Gastroesophageal sphincter (tissue), 4 donors: Measurements from ENCODE around the gene RMND5A. TPM values are rescaled to one million over a fixed set of nuclear protein-coding genes. Genes with fewer than 3 reads are reported as not detected.

Experiments used
- ATAC-seq: fragments of 150-250 bp; one replicate; pipeline ENCODE4 v1.9.1; 2016; ENCODE audit warnings: mild to moderate bottlenecking, moderate library complexity
- H3K27ac ChIP-seq, 4 donors: fragments of 200-600 bp; sonication (generic) in 3 of 4; 1 replicate in 3 of 4; 2 replicates in 1 of 4; pipeline ENCODE4 v1.5.1; 2016 to 2019
- H3K27me3 ChIP-seq: fragments of 200-600 bp; sonication (generic); one replicate; pipeline ENCODE4 v1.5.1; 2019
- H3K36me3 ChIP-seq, 2 donors: fragments of 200-600 bp; sonication (generic); one replicate each; pipeline ENCODE4 v1.5.1; 2019; ENCODE audit warnings: control low read depth in 1 of 2
- H3K4me1 ChIP-seq, 3 donors: fragments of 200-600 bp; sonication (generic); 1 replicate in 2 of 3; 2 replicates in 1 of 3; pipeline ENCODE4 v1.5.1; 2016 to 2019; ENCODE audit warnings: control low read depth in 2 of 3
- H3K4me3 ChIP-seq, 2 donors: fragments of 200-600 bp; sonication (generic); one replicate each; pipeline ENCODE4 v1.5.1; 2019; ENCODE audit warnings: mild to moderate bottlenecking in 1 of 2, moderate library complexity in 1 of 2
- H3K9me3 ChIP-seq, 3 donors: fragments of 200-600 bp; sonication (generic); one replicate each; pipeline ENCODE4 v1.5.1; 2017 to 2019; ENCODE audit warnings: control low read depth in 2 of 3
- EP300 ChIP-seq: sonication (generic); formaldehyde crosslinking; IDR thresholded peaks from one replicate; pipeline ENCODE4 v1.6.1; 2017; ENCODE audit warnings: antibody characterized with exemption, mild to moderate bottlenecking
- POLR2A ChIP-seq, 2 donors: fragments of 450-650 bp; IDR thresholded peaks; one replicate each; pipeline ENCODE4 v1.6.1; 2017; ENCODE audit warnings: antibody characterized with exemption in 2 of 2, mild to moderate bottlenecking in 2 of 2, moderate library complexity in 1 of 2
- POLR2AphosphoS5 ChIP-seq: sonication (generic); formaldehyde crosslinking; IDR thresholded peaks from one replicate; pipeline ENCODE4 v1.6.1; 2017; ENCODE audit warnings: antibody characterized with exemption
- WGBS, 2 donors: methylation state at CpG; one replicate each; pipeline ENCODE4 v1.1.5; 2018; ENCODE audit warnings: low coverage in 1 of 2; 5-methylcytosine and 5-hydroxymethylcytosine counted together
- total RNA-seq, 4 donors: library from RNA; depleted of rRNA; stranded (reverse); fragments of >200 nt; gene quantifications; one replicate each; pipeline ENCODE4 v1.1.0, GENCODE V29; 2016
- TF ChIP-seq, protein P1 (sequence below), 4 experiments: fragments of 200-600 bp in 2 of 4; fragments of 450-650 bp in 2 of 4; sonication (generic) in 1 of 4; IDR thresholded peaks; one replicate each; pipeline ENCODE4 v1.5.1; 2017 to 2019; ENCODE audit warnings: antibody characterized with exemption in 4 of 4, mild to moderate bottlenecking in 2 of 4, moderate library complexity in 2 of 4

RMND5A gene
- total RNA-seq, 4 donors from 2014 or later = 44.8 to 75.6 (median 61.1) TPM

DNA sequence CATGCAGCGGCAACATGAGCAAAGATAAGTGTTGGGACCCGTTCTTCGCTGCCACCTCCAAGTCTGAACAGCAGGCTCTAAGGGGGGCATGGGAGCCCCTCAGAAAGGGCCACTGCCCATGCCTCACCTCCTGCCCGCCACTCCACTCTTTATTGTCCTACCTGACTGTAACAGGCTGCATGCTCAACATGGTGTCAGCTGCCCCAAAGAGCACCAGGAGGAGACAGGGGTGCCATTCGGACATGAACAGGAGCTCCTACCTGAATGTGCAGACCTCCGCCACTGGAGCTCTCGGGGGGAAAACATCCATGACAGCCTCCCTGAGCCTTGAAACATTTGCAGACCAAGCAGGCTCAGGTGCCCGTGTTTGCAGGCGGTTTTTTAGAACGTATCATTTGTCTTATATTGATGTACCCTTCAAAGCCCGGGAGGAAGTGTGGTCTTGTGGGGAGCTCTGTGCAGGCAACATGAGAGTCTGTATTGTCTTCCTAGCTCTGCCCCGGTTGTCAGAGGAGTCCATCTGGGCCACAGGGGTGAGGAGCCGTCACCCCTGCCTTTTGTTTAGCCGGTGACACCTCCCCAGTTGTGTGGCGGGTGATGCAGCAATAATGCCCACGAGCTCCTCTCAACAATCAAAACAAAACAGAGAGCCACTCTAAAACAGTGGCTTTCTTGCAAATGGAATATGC lies 105.7 kb downstream of the RMND5A start:
- Histone ChIP-seq H3K9me3 (peaks cover 0 to 23% (median 0%) of the 10 kb centered on the region in 3 donors), H3K36me3 (no peaks in the 10 kb centered on the region), H3K4me3 (no peak overlapping the region), H3K27ac (no peak overlapping the region), H3K4me1 (no peaks in the 10 kb centered on the region), H3K27me3 (peaks cover 20% of the 10 kb centered on the region)
- ATAC-seq = no peak
- 69% methylated on average over 8 of the region's 16 CpGs; no CpG with 5 or more reads in 1 of the 2 donors for WGBS, 2 donors
- no peak for TF ChIP-seq POLR2A (IDR thresholded peaks at IDR 0.05)

DNA sequence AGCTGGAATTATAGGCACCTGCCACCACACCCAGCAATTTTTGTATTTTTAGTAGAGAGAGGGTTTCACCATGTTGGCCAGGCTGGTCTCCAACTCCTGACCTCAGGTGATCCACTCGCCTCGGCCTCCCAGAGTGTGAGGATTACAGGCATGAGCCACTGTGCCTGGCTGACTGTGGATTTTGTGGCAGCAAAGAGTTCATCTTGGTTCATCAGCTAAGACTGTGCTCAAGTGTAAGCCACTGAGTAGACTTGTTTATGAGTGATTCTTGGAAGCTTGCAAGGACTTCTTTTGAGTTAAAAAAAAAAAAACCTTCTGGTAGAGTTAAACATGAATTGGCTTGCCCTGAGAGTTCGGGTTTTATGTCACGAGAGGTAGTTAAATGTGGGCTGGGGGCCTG lies 106.9 kb downstream of the RMND5A start:
- H3K27me3 ChIP-seq = peaks cover 20% of the 10 kb centered on the region
- peaks cover 0 to 17% (median 0%) of the 10 kb centered on the region in 3 donors for H3K9me3 ChIP-seq
- no peaks in the 10 kb centered on the region for H3K36me3 ChIP-seq
- H3K27ac ChIP-seq = no peak overlapping the region
- TF ChIP-seq, protein P1, sequence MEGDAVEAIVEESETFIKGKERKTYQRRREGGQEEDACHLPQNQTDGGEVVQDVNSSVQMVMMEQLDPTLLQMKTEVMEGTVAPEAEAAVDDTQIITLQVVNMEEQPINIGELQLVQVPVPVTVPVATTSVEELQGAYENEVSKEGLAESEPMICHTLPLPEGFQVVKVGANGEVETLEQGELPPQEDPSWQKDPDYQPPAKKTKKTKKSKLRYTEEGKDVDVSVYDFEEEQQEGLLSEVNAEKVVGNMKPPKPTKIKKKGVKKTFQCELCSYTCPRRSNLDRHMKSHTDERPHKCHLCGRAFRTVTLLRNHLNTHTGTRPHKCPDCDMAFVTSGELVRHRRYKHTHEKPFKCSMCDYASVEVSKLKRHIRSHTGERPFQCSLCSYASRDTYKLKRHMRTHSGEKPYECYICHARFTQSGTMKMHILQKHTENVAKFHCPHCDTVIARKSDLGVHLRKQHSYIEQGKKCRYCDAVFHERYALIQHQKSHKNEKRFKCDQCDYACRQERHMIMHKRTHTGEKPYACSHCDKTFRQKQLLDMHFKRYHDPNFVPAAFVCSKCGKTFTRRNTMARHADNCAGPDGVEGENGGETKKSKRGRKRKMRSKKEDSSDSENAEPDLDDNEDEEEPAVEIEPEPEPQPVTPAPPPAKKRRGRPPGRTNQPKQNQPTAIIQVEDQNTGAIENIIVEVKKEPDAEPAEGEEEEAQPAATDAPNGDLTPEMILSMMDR (IDR thresholded peaks at IDR 0.05) = no peak
- no peak for TF ChIP-seq POLR2AphosphoS5
- TF ChIP-seq EP300 = no peak
- TF ChIP-seq POLR2A (IDR thresholded peaks at IDR 0.05) = no peak
- 79% methylated on average over 4 of the region's 4 CpGs; no CpG with 5 or more reads in 1 of the 2 donors for WGBS, 2 donors
- ATAC-seq = no peak
- no peaks in the 10 kb centered on the region for H3K4me1 ChIP-seq
- H3K4me3 ChIP-seq = no peak overlapping the region

Other genes with a start within 250 kb of the RMND5A start
- gene CHMP3, start 156.8 kb upstream of the RMND5A start, total RNA-seq = 100 to 1,000 TPM; 206 to 236 (median 211) TPM
- gene RNF103, start 96.4 kb upstream of the RMND5A start, total RNA-seq = 10 to 100 TPM; 40.5 to 67.9 (median 53.5) TPM
- gene CD8A, start 70.6 kb downstream of the RMND5A start, total RNA-seq = 1 to 10 TPM in 2 of 4 donors, under 1 TPM in 1, not detected in 1; 0.42 to 3.9 (median 1.8) TPM
- 1 to 10 TPM in 1 of 4 donors, under 1 TPM in 1, not detected in 2; 0.81 to 1.6 TPM for gene CD8B, start 141.6 kb downstream of the RMND5A start, total RNA-seq
- 1 to 10 TPM in 1 of 4 donors, under 1 TPM in 3; 0.16 to 1.8 (median 0.44) TPM for gene RGPD1, start 221.8 kb downstream of the RMND5A start, total RNA-seq